GM12878 (cell line): ENCODE data around the gene FLOT1.

Experiments used
- BACH1 ChIP-seq: fragments of 450-650 bp; IDR thresholded peaks from 2 replicates; pipeline ENCODE4 v1.6.1; 2017; ENCODE audit warnings: mild to moderate bottlenecking, borderline replicate concordance
- FOXK2 ChIP-seq: fragments of 450-650 bp; IDR thresholded peaks from 2 replicates; pipeline ENCODE4 v1.6.1; 2017; ENCODE audit warnings: mild to moderate bottlenecking, moderate library complexity
- TF ChIP-seq, protein P1 (sequence below), 3 experiments: IDR thresholded peaks in 2 of 3; conservative IDR thresholded peaks in 1 of 3; 2 replicates each; pipeline ENCODE4 v1.5.1; 2011; ENCODE audit warnings: low read depth in 3 of 3, low read length in 3 of 3, mild to moderate bottlenecking in 3 of 3, control low read depth in 2 of 3, moderate library complexity in 2 of 3, inconsistent platforms in 1 of 3, mixed read lengths in 1 of 3; ENCODE audit not compliant: control insufficient read depth in 2 of 3, insufficient read depth in 1 of 3; ENCODE audit errors: extremely low read depth in 1 of 3

DNA sequence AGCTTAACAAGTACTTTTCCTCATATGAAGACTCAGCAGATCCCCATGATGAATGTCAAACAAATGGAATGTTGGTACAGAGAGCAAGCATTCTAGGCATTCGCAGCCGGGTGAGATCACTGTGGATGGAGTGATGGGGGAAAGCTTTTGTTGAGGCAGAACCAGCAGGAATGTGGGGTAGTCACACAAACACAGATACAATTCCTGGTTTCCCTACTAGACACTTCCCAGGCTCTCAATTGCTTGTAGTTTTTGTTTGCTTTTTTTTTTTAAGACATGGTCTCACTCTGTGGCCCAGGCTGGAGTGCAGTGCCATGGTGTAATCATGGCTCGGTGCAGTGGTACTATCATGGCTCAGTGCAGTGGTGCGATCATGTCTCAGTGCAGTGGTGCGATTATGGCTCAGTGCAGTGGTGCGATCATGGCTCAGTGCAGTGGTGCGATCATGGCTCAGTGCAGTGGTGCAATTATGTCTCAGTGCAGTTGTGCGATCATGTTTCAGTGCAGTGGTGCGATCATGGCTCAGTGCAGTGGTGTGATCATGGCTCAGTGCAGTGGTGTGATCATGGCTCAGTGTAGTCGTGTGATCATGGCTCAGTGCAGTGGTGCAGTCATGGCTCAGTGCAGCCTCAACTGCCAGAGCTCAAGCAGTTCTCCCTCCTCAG is 17.2 kb upstream of the FLOT1 start:
- TF ChIP-seq FOXK2 (no peak), BACH1 (no peak)
- TF ChIP-seq, protein P1, sequence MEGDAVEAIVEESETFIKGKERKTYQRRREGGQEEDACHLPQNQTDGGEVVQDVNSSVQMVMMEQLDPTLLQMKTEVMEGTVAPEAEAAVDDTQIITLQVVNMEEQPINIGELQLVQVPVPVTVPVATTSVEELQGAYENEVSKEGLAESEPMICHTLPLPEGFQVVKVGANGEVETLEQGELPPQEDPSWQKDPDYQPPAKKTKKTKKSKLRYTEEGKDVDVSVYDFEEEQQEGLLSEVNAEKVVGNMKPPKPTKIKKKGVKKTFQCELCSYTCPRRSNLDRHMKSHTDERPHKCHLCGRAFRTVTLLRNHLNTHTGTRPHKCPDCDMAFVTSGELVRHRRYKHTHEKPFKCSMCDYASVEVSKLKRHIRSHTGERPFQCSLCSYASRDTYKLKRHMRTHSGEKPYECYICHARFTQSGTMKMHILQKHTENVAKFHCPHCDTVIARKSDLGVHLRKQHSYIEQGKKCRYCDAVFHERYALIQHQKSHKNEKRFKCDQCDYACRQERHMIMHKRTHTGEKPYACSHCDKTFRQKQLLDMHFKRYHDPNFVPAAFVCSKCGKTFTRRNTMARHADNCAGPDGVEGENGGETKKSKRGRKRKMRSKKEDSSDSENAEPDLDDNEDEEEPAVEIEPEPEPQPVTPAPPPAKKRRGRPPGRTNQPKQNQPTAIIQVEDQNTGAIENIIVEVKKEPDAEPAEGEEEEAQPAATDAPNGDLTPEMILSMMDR (IDR thresholded peaks at IDR 0.05 in 2 of 3, conservative IDR thresholded peaks at IDR 0.05 in 1 of 3; ENCODE audit: control insufficient read depth in 2 of 3, extremely low read depth in 1 of 3, insufficient read depth in 1 of 3, low read depth in 3 of 3, low read length in 3 of 3) = no peak
